GM19025 (cell line): ENCODE data around the gene CDHR3.
"Not testable (repeated sequence)": the region's sequence is repeated elsewhere in the genome, so short reads cannot be mapped to it uniquely, and the experiment has no call there.

Source experiments
- ATAC-seq: cut with Tn5 transposase; IDR thresholded peaks from one replicate; pipeline ENCODE4 v1.9.1; 2021; ENCODE audit warnings: mild to moderate bottlenecking, low read depth, moderate library complexity; ENCODE audit not compliant: unreplicated experiment

Gene CDHR3

DNA sequence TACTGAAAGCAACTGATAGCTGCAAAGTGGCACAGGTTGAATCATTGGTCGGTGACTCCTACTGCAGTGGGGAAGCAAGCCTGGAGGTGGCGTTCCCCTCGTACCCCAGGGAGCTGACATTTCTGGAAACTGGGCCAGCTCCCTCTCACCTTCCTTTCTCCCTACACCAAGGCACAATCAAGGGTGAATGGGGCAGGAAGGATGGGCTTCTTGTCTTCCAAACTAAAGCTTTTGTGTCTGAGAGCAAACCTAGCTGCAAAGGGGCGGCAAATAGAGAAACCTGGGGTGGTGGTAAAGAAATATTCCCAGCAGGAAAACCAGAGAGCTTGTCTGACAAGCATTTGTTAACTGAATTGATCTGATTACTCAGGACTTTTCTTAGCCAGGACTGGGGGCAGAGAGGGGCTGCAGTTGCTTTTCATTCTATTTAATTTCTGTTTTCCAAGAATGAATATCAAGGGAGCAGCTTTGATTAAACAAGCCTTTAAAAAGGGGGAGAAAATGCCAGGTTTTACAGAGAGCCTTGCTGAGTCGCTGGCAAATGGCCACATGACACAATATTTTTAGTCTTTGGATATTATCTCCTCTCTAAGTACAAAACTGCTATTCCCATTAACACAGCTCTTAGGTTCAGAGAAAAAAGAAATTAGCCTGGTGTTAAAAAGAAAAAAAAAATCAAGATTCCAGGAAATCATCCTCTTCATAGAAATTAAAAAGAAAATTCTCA, 27.8 kb downstream of the CDHR3 start:
- ATAC-seq, result no peak

DNA sequence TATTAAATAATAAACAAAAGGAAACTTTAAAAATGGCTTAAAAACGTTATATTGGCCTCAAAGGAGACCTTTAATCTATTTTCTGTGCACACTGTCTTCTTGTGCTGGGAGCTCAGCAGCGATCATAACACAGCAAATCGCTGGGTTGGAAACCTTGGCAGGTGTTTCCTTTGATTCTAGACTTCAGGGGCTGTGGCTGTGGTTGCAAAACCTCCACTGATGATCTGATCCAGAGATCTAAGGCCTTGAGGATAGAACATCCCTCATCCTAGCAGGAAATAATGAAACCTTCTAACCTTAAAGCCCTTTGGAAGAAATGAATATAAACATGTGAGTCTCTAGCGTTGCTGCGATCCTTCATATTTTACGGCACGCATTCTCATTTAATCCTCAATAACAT, 29.8 kb downstream of the CDHR3 start:
- no peak for ATAC-seq

- ATAC-seq, result no peak
Observed at GRCh38 chr7:105996860-105997737, 34.0 kb downstream of the CDHR3 start.

- ATAC-seq, result no peak
Observed at GRCh38 chr7:105999256-105999655, 36.2 kb downstream of the CDHR3 start.

DNA sequence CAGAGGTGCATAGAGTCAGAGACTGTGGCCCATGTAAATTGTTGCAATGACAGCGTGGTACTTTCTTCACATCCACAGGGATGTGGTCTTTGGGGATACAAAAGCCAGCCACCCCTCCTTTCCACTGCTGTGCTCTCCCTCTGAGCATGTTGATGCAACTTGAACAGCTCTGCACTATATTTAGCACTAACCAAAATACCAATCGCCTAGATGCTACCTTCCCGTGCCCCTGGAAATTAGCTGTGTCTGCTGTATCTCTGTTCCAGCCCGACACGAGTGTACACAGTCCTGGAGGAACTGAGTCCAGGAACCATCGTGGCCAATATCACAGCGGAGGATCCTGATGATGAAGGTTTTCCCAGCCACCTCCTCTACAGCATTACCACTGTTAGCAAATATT, 38.1 kb downstream of the CDHR3 start:
- no peak for ATAC-seq

- no peak for ATAC-seq
Observed at GRCh38 chr7:106001886-106002285, 38.8 kb downstream of the CDHR3 start.

- ATAC-seq, result no peak
Observed at GRCh38 chr7:106003525-106004064, 40.5 kb downstream of the CDHR3 start.

DNA sequence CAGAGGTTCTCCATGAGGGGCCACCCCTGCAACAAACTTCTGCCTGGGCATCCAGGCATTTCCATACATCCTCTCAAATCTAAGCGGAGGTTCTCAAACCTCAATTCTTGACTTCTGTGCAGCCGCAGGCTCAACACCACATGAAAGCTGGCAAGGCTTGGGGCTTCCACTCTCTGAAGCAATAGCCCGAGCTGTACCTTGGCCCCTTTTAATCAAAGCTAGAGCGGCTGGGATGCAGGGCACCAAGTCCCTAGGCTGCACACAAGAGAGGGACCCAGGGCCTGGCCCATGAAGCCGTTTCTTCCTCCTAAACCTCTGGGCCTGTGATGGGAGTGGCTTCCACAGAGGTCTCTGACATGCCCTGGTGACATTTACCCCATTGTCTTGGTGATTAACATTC, 43.8 kb downstream of the CDHR3 start:
- ATAC-seq, result no peak

DNA sequence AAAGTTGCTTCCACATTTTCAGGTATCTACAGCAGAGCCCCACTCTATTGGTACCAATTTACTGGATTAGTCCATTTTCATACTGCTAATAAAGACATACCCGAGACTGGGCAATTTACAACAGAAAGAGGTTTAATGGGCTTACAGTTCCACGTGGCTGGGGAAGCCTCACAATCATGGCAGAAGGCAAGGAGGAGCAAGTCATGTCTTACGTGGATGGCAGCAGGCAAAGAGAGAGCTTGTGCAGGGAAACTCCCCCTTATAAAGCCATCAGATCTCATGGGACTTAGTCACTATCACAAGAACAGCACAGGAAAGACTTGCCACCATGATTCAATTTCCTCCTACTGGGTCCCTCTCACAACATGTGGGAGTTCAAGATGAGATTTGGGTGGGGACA, 44.7 kb downstream of the CDHR3 start:
- ATAC-seq, result not testable (repeated sequence)

GRCh38 chr7:106009503-106010226, 46.6 kb downstream of the CDHR3 start:
- peak; percentile 67 for ATAC-seq

GRCh38 chr7:106010331-106010730, 47.3 kb downstream of the CDHR3 start:
- ATAC-seq, result no peak

DNA sequence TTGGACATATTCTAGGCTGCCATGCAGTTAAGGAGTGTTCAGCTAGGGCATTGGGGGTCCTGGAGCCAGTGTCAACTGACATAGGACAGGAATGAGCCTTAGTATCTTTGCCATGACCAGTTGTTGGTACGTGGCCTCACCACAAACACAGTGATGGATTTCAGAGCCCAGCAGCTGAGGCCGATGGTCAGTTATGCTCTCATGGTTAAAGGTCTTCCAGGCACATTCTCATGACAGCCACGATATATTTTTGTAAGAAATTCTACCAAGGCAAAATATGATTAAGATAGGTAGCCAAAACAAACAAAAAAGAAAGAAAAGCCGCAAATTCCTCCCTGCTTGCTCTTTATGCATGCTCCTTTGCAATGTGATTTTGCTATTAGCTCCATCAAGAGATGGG, 47.8 kb downstream of the CDHR3 start:
- ATAC-seq, result no peak

DNA sequence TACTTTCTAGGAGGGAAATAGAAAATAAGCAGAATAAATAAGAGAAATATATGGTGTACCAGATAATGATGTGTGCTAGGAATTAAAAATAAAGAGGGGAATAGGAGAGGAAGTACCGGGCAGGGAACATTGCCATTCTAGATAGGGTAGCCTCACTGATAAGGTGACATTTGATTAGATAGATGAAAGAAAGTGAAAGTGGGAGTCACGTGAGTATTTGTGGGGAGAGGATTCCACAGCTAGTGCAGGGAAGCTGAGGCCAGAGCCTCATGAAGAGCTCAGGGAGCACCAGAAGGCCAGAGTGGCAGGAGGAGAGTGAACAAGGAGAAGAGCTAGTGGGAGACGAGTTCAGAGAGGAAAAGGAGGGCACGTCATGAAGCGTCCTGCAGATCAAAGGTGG, 49.1 kb downstream of the CDHR3 start:
- no peak for ATAC-seq

GRCh38 chr7:106012935-106013439, 49.9 kb downstream of the CDHR3 start:
- ATAC-seq, result no peak

DNA sequence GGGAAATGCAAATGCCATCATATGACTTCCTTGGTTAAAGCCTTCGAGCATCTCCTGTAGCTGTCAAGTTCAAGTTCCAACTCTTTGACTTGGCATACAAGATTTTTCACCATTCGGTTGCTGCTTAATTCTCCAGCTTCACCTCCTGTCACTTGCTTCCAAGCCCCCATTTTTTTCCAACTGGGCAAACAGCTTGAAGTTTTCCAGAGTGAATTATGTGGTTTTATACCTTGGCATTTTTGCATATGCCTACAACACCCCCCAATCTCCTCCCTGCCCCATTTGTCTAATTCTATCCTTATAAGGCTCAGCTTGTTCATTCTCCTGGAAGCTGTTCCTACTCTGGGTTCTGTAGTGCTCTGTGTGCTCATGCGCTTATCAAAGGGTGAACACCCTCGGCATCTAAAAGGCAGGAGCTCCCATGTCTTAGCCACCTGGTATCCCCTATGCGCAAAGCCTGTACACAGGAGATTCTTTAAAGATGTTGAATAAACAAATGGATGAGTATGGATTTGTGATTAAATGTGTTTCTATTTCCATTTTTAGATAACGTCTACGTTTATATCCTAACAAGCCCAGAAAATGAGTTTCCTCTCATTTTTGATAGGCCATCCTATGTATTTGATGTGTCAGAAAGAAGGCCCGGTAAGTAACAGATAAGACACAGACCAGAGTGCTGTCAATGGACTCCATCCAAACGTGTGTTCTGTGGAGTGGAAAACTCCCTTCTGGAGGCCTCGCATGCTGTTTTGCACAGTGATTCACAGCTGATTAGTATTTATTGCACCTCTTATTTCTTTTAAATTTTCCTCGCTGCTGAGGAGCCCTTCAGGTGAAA, 52.5 kb downstream of the CDHR3 start:
- ATAC-seq, result no peak

- ATAC-seq, result no peak
Observed at GRCh38 chr7:106016331-106016730, 53.3 kb downstream of the CDHR3 start.

- no peak for ATAC-seq
Observed at GRCh38 chr7:106017657-106018056, 54.6 kb downstream of the CDHR3 start.

DNA sequence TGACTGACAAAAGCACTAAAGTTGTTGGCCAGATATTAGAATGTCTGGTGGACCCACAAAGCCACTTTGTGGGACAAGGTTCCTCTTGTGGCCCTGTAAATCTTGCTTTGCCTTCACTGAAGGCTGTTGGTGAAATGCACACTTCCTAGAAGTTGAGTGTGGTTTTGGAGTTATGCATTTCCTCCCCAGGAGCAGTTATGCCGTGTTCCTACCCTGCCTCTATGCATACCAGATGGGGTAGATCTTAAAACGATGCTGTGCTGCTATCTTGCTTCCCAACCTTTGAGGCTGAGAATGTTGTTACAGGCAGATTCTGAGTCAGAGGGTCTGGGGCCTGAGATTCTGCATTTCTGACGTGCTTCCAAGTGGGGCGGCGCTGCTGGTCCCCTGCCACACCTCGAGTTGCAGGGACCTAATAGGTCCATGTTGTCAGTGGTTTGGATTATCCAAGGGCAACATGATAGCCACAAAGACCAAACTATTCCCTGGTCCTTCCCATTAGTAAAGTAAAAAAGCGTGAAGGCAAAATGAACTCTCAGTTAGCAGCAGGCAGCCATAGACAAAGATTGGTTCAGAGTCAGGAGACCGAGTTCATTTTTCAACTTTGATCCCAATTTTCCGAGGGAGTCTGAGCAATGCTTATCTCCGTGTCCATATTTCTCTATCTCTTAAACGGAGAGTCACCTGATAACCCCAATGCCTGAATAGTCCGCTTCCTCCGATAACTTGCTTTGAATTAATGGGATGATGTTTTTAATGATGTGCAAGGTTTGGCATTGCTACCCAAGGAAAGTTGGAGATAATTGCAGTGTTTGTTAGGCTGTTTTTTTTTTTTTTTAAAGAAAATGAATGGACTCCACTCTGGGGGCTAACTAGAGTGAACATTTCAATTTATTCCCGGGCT, 55.8 kb downstream of the CDHR3 start:
- no peak for ATAC-seq

- no peak for ATAC-seq
Observed at GRCh38 chr7:106019470-106019820, 56.4 kb downstream of the CDHR3 start.
